Panc1 (cell line): ENCODE data around the gene GGTA1. TPM values are rescaled to one million over a fixed set of nuclear protein-coding genes. Genes with fewer than 3 reads are reported as not detected.

Experiments used
- ATAC-seq: fragments of 200-7000 bp; cut with Tn5 transposase; 2 replicates; pipeline ENCODE4 v1.9.1; 2020; ENCODE audit warnings: mild to moderate bottlenecking, moderate library complexity
- BruUV-seq: library from RNA; stranded (reverse); fragments of 400-500 nt; replicated peaks from 2 replicates; lab custom pipeline; 2021; lab: Mats Ljungman, UMichigan
- CTCF ChIA-PET: fragments of 300-600 bp; sonication (Branson Sonifier 250); formaldehyde crosslinking; loops from one replicate; lab custom pipeline; 2022; ENCODE audit warnings: antibody characterized with exemption; lab: Charles Lee
- POLR2A ChIA-PET: fragments of 300-600 bp; sonication (Branson Sonifier 250); formaldehyde crosslinking; loops from one replicate; lab custom pipeline; 2022; ENCODE audit warnings: antibody characterized with exemption; lab: Charles Lee
- DNase-seq: peaks from one replicate; pipeline ENCODE4 v3.0.0-alpha.2; 2010; ENCODE audit warnings: low read depth, low spot score
- H3K27ac ChIP-seq: 2 replicates; pipeline ENCODE4 v1.5.1; 2011; ENCODE audit warnings: mild to moderate bottlenecking, low read length, inconsistent platforms
- H3K27me3 ChIP-seq: fragments of 200-500 bp; sonication (Bioruptor generic); 2 replicates; pipeline ENCODE4 v1.6.0; 2014; ENCODE audit warnings: low read length, inconsistent platforms; ENCODE audit not compliant: control insufficient read depth, insufficient read depth
- H3K36me3 ChIP-seq: fragments of 200-500 bp; sonication (Bioruptor generic); 2 replicates; pipeline ENCODE4 v1.5.1; 2014; ENCODE audit warnings: inconsistent platforms, mild to moderate bottlenecking, low read length, moderate library complexity; ENCODE audit not compliant: control insufficient read depth, insufficient read depth
- H3K4me1 ChIP-seq: 2 replicates; pipeline ENCODE4 v1.5.1; 2011; ENCODE audit warnings: inconsistent platforms, mild to moderate bottlenecking, low read length, moderate library complexity; ENCODE audit not compliant: control insufficient read depth, insufficient read depth
- H3K4me3 ChIP-seq, 2 experiments: 2 replicates each; pipeline ENCODE4 v1.5.1; 2011 to 2012; ENCODE audit warnings: low read depth in 2 of 2, low read length in 2 of 2, mild to moderate bottlenecking in 2 of 2, inconsistent platforms in 1 of 2, moderate library complexity in 1 of 2
- H3K9me3 ChIP-seq: fragments of 200-500 bp; sonication (Bioruptor generic); 2 replicates; pipeline ENCODE4 v1.5.1; 2014; ENCODE audit warnings: low read depth, mild to moderate bottlenecking, inconsistent platforms, low read length, moderate library complexity; ENCODE audit not compliant: control insufficient read depth, insufficient read depth
- POLR2AphosphoS5 ChIP-seq: IDR thresholded peaks from 2 replicates; pipeline ENCODE4 v1.6.1; 2012; ENCODE audit warnings: mild to moderate bottlenecking, low read depth, low read length, moderate library complexity
- SIN3A ChIP-seq: IDR thresholded peaks from 2 replicates; pipeline ENCODE4 v1.6.1; 2012; ENCODE audit warnings: low read depth, mild to moderate bottlenecking, low read length, moderate library complexity, borderline replicate concordance; ENCODE audit not compliant: insufficient read depth
- TCF7L2 ChIP-seq: IDR thresholded peaks from 2 replicates; pipeline ENCODE4 v1.6.1; 2011; ENCODE audit warnings: mild to moderate bottlenecking, low read depth, low read length, inconsistent platforms
- in situ Hi-C: cut with HindIII; loops from 2 replicates; pipeline ENCODE4 v1.10.0; 2016; ENCODE audit warnings: low sequenced_read_pairs, low pct_unique_long_range_greater_than_20kb
- intact Hi-C: fragments of 100-400 bp; cut with micrococcal nuclease; formaldehyde crosslinking; loops from one replicate; pipeline ENCODE4 v1.10.0; 2022; ENCODE audit not compliant: unreplicated experiment
- total RNA-seq: library from RNA; stranded (reverse); gene quantifications from one replicate; pipeline ENCODE4 v1.2.1, GENCODE V29; 2021; ENCODE audit not compliant: unreplicated experiment
- TF ChIP-seq, protein P1 (sequence below), 2 experiments: IDR thresholded peaks; 2 replicates each; pipeline ENCODE4 v1.6.1; 2011 to 2012; ENCODE audit warnings: low read depth in 2 of 2, control low read depth in 1 of 2, low read length in 1 of 2, mild to moderate bottlenecking in 1 of 2, moderate library complexity in 1 of 2; ENCODE audit not compliant: insufficient read depth in 1 of 2
- TF ChIP-seq, protein P2 (sequence below): fragments of 450-650 bp; IDR thresholded peaks from 2 replicates; pipeline ENCODE4 v1.5.1; 2017; ENCODE audit warnings: mild to moderate bottlenecking

Gene GGTA1
- total RNA-seq, 1 experiment from 2014 or later = not detected

DNA sequence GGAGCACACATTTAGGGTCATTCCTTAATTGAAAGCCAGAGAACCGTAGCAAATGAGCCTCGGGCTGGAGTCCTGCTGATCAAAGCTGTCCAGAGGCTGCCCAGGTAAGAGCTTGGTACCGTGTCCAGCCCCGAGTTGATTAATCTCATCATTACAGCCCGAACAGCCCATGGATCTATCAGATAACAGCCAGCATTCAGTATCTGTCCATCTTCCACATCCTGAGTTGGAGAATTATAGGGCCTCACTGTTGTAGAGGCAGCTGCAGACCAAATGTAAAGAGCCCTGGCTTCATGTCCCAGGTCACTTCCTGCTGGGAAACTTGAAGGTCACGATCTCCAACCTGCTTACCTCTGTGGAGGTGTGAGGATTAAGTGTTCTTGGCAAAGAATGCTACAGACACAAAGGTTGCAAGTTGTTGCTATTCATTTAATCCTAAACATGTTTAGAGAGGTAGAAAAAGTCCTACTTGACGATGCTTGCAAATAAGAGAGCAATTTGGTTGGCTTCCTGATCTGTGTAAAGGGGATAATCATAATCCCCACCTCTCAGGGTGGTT, 16.1 kb downstream of the GGTA1 start:
- Histone ChIP-seq H3K4me3 (no peak overlapping the region), H3K36me3 (no peaks in the 10 kb centered on the region), H3K4me1 (no peaks in the 10 kb centered on the region), H3K9me3 (no peaks in the 10 kb centered on the region), H3K27me3 (no peaks in the 10 kb centered on the region), H3K27ac (no peak overlapping the region)
- POLR2A ChIA-PET = no interaction called here
- intact Hi-C loops = no loop called here
- in situ Hi-C loops = no loop called here
- ATAC-seq (no peak), DNase-seq (no peak)
- BruUV-seq = no TSS peak
- CTCF ChIA-PET = no interaction called here
- TF ChIP-seq, protein P1, sequence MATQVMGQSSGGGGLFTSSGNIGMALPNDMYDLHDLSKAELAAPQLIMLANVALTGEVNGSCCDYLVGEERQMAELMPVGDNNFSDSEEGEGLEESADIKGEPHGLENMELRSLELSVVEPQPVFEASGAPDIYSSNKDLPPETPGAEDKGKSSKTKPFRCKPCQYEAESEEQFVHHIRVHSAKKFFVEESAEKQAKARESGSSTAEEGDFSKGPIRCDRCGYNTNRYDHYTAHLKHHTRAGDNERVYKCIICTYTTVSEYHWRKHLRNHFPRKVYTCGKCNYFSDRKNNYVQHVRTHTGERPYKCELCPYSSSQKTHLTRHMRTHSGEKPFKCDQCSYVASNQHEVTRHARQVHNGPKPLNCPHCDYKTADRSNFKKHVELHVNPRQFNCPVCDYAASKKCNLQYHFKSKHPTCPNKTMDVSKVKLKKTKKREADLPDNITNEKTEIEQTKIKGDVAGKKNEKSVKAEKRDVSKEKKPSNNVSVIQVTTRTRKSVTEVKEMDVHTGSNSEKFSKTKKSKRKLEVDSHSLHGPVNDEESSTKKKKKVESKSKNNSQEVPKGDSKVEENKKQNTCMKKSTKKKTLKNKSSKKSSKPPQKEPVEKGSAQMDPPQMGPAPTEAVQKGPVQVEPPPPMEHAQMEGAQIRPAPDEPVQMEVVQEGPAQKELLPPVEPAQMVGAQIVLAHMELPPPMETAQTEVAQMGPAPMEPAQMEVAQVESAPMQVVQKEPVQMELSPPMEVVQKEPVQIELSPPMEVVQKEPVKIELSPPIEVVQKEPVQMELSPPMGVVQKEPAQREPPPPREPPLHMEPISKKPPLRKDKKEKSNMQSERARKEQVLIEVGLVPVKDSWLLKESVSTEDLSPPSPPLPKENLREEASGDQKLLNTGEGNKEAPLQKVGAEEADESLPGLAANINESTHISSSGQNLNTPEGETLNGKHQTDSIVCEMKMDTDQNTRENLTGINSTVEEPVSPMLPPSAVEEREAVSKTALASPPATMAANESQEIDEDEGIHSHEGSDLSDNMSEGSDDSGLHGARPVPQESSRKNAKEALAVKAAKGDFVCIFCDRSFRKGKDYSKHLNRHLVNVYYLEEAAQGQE (IDR thresholded peaks at IDR 0.05; ENCODE audit: insufficient read depth in 1 of 2, low read depth in 2 of 2, low read length in 1 of 2) = no peak
- TF ChIP-seq SIN3A (no peak), TCF7L2 (no peak), POLR2AphosphoS5 (no peak)
- TF ChIP-seq, protein P2, sequence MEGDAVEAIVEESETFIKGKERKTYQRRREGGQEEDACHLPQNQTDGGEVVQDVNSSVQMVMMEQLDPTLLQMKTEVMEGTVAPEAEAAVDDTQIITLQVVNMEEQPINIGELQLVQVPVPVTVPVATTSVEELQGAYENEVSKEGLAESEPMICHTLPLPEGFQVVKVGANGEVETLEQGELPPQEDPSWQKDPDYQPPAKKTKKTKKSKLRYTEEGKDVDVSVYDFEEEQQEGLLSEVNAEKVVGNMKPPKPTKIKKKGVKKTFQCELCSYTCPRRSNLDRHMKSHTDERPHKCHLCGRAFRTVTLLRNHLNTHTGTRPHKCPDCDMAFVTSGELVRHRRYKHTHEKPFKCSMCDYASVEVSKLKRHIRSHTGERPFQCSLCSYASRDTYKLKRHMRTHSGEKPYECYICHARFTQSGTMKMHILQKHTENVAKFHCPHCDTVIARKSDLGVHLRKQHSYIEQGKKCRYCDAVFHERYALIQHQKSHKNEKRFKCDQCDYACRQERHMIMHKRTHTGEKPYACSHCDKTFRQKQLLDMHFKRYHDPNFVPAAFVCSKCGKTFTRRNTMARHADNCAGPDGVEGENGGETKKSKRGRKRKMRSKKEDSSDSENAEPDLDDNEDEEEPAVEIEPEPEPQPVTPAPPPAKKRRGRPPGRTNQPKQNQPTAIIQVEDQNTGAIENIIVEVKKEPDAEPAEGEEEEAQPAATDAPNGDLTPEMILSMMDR = no peak

DNA sequence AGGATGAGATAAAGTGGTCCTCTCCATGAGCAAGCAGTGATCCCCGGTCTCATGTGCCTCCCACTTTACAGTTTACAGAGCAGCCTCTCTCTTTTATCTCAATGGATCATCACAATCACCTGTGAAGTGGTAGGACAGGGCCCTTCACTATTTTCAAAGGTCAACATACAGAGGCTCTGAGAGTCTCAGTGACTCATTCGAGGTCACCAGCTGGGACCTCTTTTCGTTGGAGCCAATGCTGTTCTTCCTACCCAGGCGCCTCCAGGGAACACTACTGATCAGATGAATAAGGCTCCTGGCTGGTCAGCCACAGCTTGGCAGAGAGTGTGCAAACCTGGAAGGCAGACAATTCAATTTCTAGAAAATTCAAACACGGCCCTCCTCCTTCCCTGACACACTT, 16.6 kb downstream of the GGTA1 start:
- in situ Hi-C loops (no loop called here), intact Hi-C loops (no loop called here)
- no TSS peak for BruUV-seq
- DNase-seq (no peak), ATAC-seq (peak; percentile 69)
- CTCF ChIA-PET = no interaction called here
- no peak overlapping the region for H3K27ac ChIP-seq
- TF ChIP-seq POLR2AphosphoS5 = no peak
- TF ChIP-seq, protein P1 (IDR thresholded peaks at IDR 0.05; ENCODE audit: insufficient read depth in 1 of 2, low read depth in 2 of 2, low read length in 1 of 2) = no peak
- POLR2A ChIA-PET = no interaction called here
- H3K9me3 ChIP-seq = no peaks in the 10 kb centered on the region
- no peaks in the 10 kb centered on the region for H3K4me1 ChIP-seq
- no peaks in the 10 kb centered on the region for H3K27me3 ChIP-seq
- no peak overlapping the region for H3K4me3 ChIP-seq
- H3K36me3 ChIP-seq = no peaks in the 10 kb centered on the region
